C4-2B (cell line): ENCODE results near the gene DNAAF5.

Source experiments
- H3K27ac ChIP-seq: fragments of 450-650 bp; 2 replicates; pipeline ENCODE4 v1.5.1; 2017
- CTCF ChIP-seq: fragments of 450-650 bp; conservative IDR thresholded peaks from 2 replicates; pipeline ENCODE4 v1.5.1; 2017; ENCODE audit warnings: mild to moderate bottlenecking
- ZFX ChIP-seq: fragments of 450-650 bp; IDR thresholded peaks from 2 replicates; pipeline ENCODE4 v1.6.1; 2017

The DNAAF5 gene

GRCh38 chr7:744854-745430 lies 18.4 kb downstream of the DNAAF5 start:
- H3K27ac ChIP-seq: no peak overlapping the region
- TF ChIP-seq CTCF (no peak), ZFX (no peak)

- no peak overlapping the region for H3K27ac ChIP-seq
- TF ChIP-seq ZFX (no peak), CTCF (no peak)
Measured at GRCh38 chr7:745431-746154, 19.1 kb downstream of the DNAAF5 start.

- no peak overlapping the region for H3K27ac ChIP-seq
- TF ChIP-seq ZFX (no peak), CTCF (no peak)
Measured at GRCh38 chr7:746155-747061, 19.9 kb downstream of the DNAAF5 start.

- no peak overlapping the region for H3K27ac ChIP-seq
- TF ChIP-seq CTCF (no peak), ZFX (no peak)
Measured at GRCh38 chr7:747186-747585, 20.7 kb downstream of the DNAAF5 start.

- peak overlapping the region; percentile 49 for H3K27ac ChIP-seq
- TF ChIP-seq ZFX (no peak), CTCF (no peak)
Measured at GRCh38 chr7:748446-748845, 21.9 kb downstream of the DNAAF5 start.

- TF ChIP-seq CTCF: no peak
- TF ChIP-seq ZFX: no peak
- H3K27ac ChIP-seq: peak overlapping the region; percentile 49
Measured at GRCh38 chr7:749140-749551, 22.6 kb downstream of the DNAAF5 start.
